Right lobe of liver (tissue), 4 donors: ENCODE data around the gene GABRB2.

Source experiments
- POLR2A ChIP-seq: fragments of 450-650 bp; IDR thresholded peaks from one replicate; pipeline ENCODE4 v1.6.1; 2017; ENCODE audit warnings: antibody characterized with exemption, mild to moderate bottlenecking
- TF ChIP-seq, protein P1 (sequence below), 4 donors: fragments of 200-600 bp in 3 of 4; fragments of 450-650 bp in 1 of 4; IDR thresholded peaks; one replicate each; pipeline versions ENCODE4 v1.5.1 to v1.8.0; 2016 to 2022; ENCODE audit warnings: antibody characterized with exemption in 4 of 4, mild to moderate bottlenecking in 2 of 4
- donor health status: DM: no; HTN: no; CAD: no.
- donor health status: DM: no; HTN: no; CAD: no.
- donor health status: DM: no; HTN: yes; CAD: no.

DNA sequence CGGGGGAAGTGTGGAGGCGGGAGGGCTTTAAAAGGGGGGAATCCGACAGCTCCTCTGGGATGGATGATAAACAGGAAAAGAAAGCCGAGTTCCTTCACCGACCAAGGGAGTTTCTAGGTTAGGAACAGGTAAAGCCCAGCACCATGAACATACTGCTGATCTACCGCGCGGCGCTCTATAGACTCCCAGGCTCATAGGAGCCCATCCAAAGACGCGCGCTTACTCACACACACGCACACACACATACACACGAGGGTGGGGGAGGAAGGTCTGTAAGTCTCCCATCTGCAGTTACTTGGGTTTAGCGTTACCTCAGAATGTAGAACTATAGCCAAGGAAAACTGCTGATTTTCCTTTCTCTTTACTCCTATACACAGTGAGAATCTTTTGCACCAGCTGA lies 2.6 kb upstream of the GABRB2 start:
- TF ChIP-seq, protein P1, sequence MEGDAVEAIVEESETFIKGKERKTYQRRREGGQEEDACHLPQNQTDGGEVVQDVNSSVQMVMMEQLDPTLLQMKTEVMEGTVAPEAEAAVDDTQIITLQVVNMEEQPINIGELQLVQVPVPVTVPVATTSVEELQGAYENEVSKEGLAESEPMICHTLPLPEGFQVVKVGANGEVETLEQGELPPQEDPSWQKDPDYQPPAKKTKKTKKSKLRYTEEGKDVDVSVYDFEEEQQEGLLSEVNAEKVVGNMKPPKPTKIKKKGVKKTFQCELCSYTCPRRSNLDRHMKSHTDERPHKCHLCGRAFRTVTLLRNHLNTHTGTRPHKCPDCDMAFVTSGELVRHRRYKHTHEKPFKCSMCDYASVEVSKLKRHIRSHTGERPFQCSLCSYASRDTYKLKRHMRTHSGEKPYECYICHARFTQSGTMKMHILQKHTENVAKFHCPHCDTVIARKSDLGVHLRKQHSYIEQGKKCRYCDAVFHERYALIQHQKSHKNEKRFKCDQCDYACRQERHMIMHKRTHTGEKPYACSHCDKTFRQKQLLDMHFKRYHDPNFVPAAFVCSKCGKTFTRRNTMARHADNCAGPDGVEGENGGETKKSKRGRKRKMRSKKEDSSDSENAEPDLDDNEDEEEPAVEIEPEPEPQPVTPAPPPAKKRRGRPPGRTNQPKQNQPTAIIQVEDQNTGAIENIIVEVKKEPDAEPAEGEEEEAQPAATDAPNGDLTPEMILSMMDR (IDR thresholded peaks at IDR 0.05): no peak
- no peak for TF ChIP-seq POLR2A
